Measurements from ENCODE around the gene MSTO1. TPM values are rescaled to one million over a fixed set of nuclear protein-coding genes. Genes with fewer than 3 reads are reported as not detected.
A peak's percentile ranks its signal among the peaks of the same experiment; 100 is the strongest.
"Not testable (repeated sequence)": the region's sequence is repeated elsewhere in the genome, so short reads cannot be mapped to it uniquely, and the experiment has no call there.

The MSTO1 gene
- total RNA-seq, 1 donor, result 25.3 TPM

DNA sequence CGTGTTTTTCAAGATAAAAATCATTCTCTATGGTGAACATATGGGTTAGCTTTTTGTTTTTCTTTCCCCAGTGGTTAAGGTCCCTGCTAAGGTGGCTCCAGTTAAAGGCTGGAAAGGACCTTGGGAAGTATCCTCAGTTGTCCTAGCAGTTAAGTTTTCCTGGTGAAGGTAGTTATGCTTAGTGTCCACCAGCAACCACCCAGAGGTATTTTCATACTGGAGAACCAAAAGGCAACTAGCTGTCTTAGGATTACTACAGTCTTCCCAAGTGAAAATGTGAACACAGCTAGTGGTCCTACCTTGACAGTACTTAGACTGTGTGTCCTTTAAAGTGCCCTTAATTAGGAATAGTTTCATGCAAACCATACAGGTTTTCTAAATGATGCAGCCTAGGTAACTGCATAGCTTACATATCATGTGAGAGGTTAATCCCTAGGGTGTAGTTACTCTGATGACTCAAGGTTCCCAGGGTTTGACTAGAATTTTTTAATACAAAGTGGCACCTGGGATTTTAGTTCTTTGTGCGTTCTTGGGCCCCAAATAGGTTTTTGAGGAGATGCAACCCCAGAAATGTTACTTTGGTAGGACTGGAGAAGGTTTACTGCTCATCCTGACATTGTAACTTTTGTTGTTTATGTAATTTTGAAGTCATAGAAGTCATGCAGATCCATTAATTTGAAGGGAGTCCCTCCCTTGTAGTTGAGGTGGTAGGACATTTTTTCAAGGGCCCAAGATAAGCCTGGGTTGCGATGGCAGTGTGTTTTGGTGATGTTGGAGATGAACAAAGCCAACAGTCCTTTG is 42.0 kb downstream of the MSTO1 start:
- DNase-seq (ENCODE audit: insufficient read length, low spot score, missing footprints), result no peak
- TF ChIP-seq, protein P1, sequence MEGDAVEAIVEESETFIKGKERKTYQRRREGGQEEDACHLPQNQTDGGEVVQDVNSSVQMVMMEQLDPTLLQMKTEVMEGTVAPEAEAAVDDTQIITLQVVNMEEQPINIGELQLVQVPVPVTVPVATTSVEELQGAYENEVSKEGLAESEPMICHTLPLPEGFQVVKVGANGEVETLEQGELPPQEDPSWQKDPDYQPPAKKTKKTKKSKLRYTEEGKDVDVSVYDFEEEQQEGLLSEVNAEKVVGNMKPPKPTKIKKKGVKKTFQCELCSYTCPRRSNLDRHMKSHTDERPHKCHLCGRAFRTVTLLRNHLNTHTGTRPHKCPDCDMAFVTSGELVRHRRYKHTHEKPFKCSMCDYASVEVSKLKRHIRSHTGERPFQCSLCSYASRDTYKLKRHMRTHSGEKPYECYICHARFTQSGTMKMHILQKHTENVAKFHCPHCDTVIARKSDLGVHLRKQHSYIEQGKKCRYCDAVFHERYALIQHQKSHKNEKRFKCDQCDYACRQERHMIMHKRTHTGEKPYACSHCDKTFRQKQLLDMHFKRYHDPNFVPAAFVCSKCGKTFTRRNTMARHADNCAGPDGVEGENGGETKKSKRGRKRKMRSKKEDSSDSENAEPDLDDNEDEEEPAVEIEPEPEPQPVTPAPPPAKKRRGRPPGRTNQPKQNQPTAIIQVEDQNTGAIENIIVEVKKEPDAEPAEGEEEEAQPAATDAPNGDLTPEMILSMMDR (IDR thresholded peaks at IDR 0.05; ENCODE audit: extremely low read depth, low read depth, low read length), result no peak
- H3K36me3 ChIP-seq (ENCODE audit: insufficient read depth, low read length), result no peaks in the 10 kb centered on the region
- no peak overlapping the region for H2AFZ ChIP-seq (ENCODE audit: low read length)
- H3K4me3 ChIP-seq (ENCODE audit: insufficient read depth, low read length), result peak overlapping the region; percentile 52
- peaks cover 23% of the 10 kb centered on the region for H3K4me1 ChIP-seq (ENCODE audit: insufficient read depth, low read length)
- peak overlapping the region; percentile 67 for H3K27ac ChIP-seq (ENCODE audit: low read depth, low read length)
- H3K27me3 ChIP-seq (ENCODE audit: insufficient read depth, low read length), result peaks cover 11% of the 10 kb centered on the region
- H3K79me2 ChIP-seq (ENCODE audit: insufficient read depth, low read length), result no peaks in the 10 kb centered on the region
- no peaks in the 10 kb centered on the region for H3K9me3 ChIP-seq (ENCODE audit: low read depth, low read length)
- peak overlapping the region; percentile 66 for H3K4me2 ChIP-seq (ENCODE audit: insufficient read depth, low read length)
- H4K20me1 ChIP-seq (ENCODE audit: insufficient read depth, low read length), result no peaks in the 10 kb centered on the region

DNA sequence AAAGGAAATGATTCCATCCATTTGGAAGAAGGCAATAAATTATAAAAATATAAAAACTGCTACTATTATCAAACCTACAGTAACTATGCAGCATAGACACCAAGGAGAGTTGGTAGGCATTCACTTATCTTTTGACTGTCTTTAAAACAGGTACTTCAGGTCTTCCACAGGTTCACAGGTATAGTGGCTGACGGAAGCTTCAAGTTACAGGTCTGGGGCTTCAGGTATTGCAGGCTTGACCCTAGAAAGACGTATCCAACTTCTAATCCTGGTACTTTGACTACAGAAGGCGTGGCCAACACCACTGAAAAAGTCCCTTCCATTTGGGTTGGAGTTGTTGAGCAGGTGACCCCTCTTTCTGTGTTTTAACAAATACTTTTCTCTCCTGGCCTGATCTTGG is 42.9 kb downstream of the MSTO1 start:
- Histone ChIP-seq H3K4me2 (ENCODE audit: insufficient read depth, low read length) (no peak overlapping the region), H3K4me3 (ENCODE audit: insufficient read depth, low read length) (no peak overlapping the region), H2AFZ (ENCODE audit: low read length) (no peak overlapping the region), H3K79me2 (ENCODE audit: insufficient read depth, low read length) (no peaks in the 10 kb centered on the region), H3K27ac (ENCODE audit: low read depth, low read length) (no peak overlapping the region), H4K20me1 (ENCODE audit: insufficient read depth, low read length) (no peaks in the 10 kb centered on the region), H3K9me3 (ENCODE audit: low read depth, low read length) (no peaks in the 10 kb centered on the region), H3K4me1 (ENCODE audit: insufficient read depth, low read length) (peaks cover 22% of the 10 kb centered on the region), H3K36me3 (ENCODE audit: insufficient read depth, low read length) (no peaks in the 10 kb centered on the region), H3K27me3 (ENCODE audit: insufficient read depth, low read length) (peaks cover 11% of the 10 kb centered on the region)
- DNase-seq (ENCODE audit: insufficient read length, low spot score, missing footprints), result no peak
- TF ChIP-seq, protein P1 (IDR thresholded peaks at IDR 0.05; ENCODE audit: extremely low read depth, low read depth, low read length), result no peak

GRCh38 chr1:155657463-155657862 is 47.4 kb downstream of the MSTO1 start:
- no peak overlapping the region for H3K27ac ChIP-seq (ENCODE audit: low read depth, low read length)
- no peak for DNase-seq (ENCODE audit: insufficient read length, low spot score, missing footprints)

DNA sequence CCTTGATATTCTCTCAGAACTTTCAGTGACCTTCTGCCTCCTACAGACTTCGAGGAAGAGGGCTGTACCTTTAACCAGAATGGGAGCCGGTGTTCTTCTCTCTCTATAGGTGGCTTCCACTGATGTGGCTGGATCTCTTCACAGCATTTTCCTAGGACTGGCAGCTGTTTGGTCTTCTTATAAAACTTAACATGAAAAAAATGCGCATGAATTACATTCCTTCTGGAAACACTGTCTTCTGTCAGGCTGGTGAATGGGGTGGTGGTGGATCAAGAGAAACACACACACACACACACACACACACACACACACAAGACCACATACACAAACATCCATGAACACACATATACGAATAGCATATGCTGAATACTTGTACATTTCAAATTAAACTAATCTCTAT is 51.2 kb downstream of the MSTO1 start:
- H3K4me2 ChIP-seq (ENCODE audit: insufficient read depth, low read length); H3K4me1 ChIP-seq (ENCODE audit: insufficient read depth, low read length); H2AFZ ChIP-seq (ENCODE audit: low read length); H3K27ac ChIP-seq (ENCODE audit: low read depth, low read length); H3K79me2 ChIP-seq (ENCODE audit: insufficient read depth, low read length); H3K4me3 ChIP-seq (ENCODE audit: insufficient read depth, low read length); H3K27me3 ChIP-seq (ENCODE audit: insufficient read depth, low read length); DNase-seq (ENCODE audit: insufficient read length, low spot score, missing footprints); H4K20me1 ChIP-seq (ENCODE audit: insufficient read depth, low read length); H3K9me3 ChIP-seq (ENCODE audit: low read depth, low read length): not testable (repeated sequence)
- H3K36me3 ChIP-seq (ENCODE audit: insufficient read depth, low read length), result peaks cover 48% of the 10 kb centered on the region

More at GRCh38 chr1:155657463-155657862, 47.4 kb downstream of the MSTO1 start:
- no peak overlapping the region for H3K4me3 ChIP-seq (ENCODE audit: insufficient read depth, low read length)
- H4K20me1 ChIP-seq (ENCODE audit: insufficient read depth, low read length), result peaks cover 2% of the 10 kb centered on the region
- H3K4me2 ChIP-seq (ENCODE audit: insufficient read depth, low read length), result no peak overlapping the region
- TF ChIP-seq, protein P1 (IDR thresholded peaks at IDR 0.05; ENCODE audit: extremely low read depth, low read depth, low read length), result no peak
- H3K36me3 ChIP-seq (ENCODE audit: insufficient read depth, low read length), result peaks cover 29% of the 10 kb centered on the region
- no peaks in the 10 kb centered on the region for H3K79me2 ChIP-seq (ENCODE audit: insufficient read depth, low read length)
- H3K4me1 ChIP-seq (ENCODE audit: insufficient read depth, low read length), result no peaks in the 10 kb centered on the region
- H3K27me3 ChIP-seq (ENCODE audit: insufficient read depth, low read length), result peaks cover 11% of the 10 kb centered on the region
- H3K9me3 ChIP-seq (ENCODE audit: low read depth, low read length), result no peaks in the 10 kb centered on the region
- no peak overlapping the region for H2AFZ ChIP-seq (ENCODE audit: low read length)

Small RNAs within 50 kb of the gene (small RNA-seq; reads per million reads assigned to genes)
- gene AL353807.4, result not detected

Other genes starting within 250 kb of the MSTO1 start
- gene ASH1L, start 47.4 kb upstream of the MSTO1 start, total RNA-seq, result 41.5 and 41.6 TPM in 2 replicates
- gene YY1AP1, start 78.6 kb downstream of the MSTO1 start, total RNA-seq, result 54.6 and 75.1 TPM in 2 replicates
- 73.1 and 82.2 TPM in 2 replicates for gene DAP3, start 78.9 kb downstream of the MSTO1 start, total RNA-seq
- 39.4 and 44.2 TPM in 2 replicates for gene GON4L, start 247.0 kb downstream of the MSTO1 start, total RNA-seq
- gene SYT11, start 249.3 kb downstream of the MSTO1 start, total RNA-seq, result 33.3 and 34.5 TPM in 2 replicates

All from osteoblast (primary cell).